Body of pancreas (tissue), 4 donors: Measurements from ENCODE around the gene FBXO4.

Experiments used
- CTCF ChIP-seq, 7 experiments: fragments of 450-650 bp in 4 of 7; fragments of 200-600 bp in 3 of 7; sonication (generic) in 3 of 7; IDR thresholded peaks; one replicate each; pipeline ENCODE4 v1.5.1; 2016 to 2019; ENCODE audit warnings: antibody characterized with exemption in 7 of 7
- POLR2A ChIP-seq, 3 donors: fragments of 450-650 bp; IDR thresholded peaks; one replicate each; pipeline ENCODE4 v1.6.1; 2016; ENCODE audit warnings: antibody characterized with exemption in 3 of 3, mild to moderate bottlenecking in 2 of 3

- TF ChIP-seq CTCF (IDR thresholded peaks at IDR 0.05) = peak; percentile 30 to 61 (median 43)
- TF ChIP-seq POLR2A (IDR thresholded peaks at IDR 0.05) = peak; percentile 89 to 95 (median 89)
These were observed at the start of gene FBXO4 for GRCh38 chr5:41924872-41925554.
